GM12872 (cell line): Measurements from ENCODE around the gene PROZ.

Experiments
- CTCF ChIP-seq: IDR thresholded peaks from 3 replicates; pipeline ENCODE4 v1.5.1; 2011; ENCODE audit warnings: low read depth, mild to moderate bottlenecking, low read length, moderate library complexity; ENCODE audit not compliant: insufficient read depth

PROZ gene

GRCh38 chr13:113129921-113130750 lies 28.3 kb upstream of the PROZ start:
- TF ChIP-seq CTCF, result no peak

GRCh38 chr13:113135281-113135760 lies 23.1 kb upstream of the PROZ start:
- TF ChIP-seq CTCF, result no peak

- no peak for TF ChIP-seq CTCF
These were observed 20.7 kb upstream of the PROZ start for GRCh38 chr13:113137691-113138298.

- no peak for TF ChIP-seq CTCF
These were observed 19.5 kb upstream of the PROZ start for GRCh38 chr13:113138792-113139551.

- no peak for TF ChIP-seq CTCF
These were observed 18.9 kb upstream of the PROZ start for GRCh38 chr13:113139577-113139976.

GRCh38 chr13:113140677-113141600 lies 17.5 kb upstream of the PROZ start:
- TF ChIP-seq CTCF, result no peak
